IPS-18a (cell line): Measurements from ENCODE around the gene SFXN3.

Source experiments
- H3K27ac ChIP-seq: one replicate; pipeline ENCODE4 v1.5.1; 2013; ENCODE audit warnings: low read length
- H3K27me3 ChIP-seq: one replicate; pipeline ENCODE4 v1.6.1; 2013; ENCODE audit warnings: mild to moderate bottlenecking, low read length; ENCODE audit not compliant: control insufficient read depth, insufficient read depth
- H3K36me3 ChIP-seq: one replicate; pipeline ENCODE4 v1.6.1; 2013; ENCODE audit warnings: low read depth, low read length; ENCODE audit not compliant: control insufficient read depth
- H3K4me1 ChIP-seq: one replicate; pipeline ENCODE4 v1.6.1; 2013; ENCODE audit warnings: low read depth, low read length; ENCODE audit not compliant: control insufficient read depth
- H3K4me3 ChIP-seq: one replicate; pipeline ENCODE4 v1.5.1; 2013; ENCODE audit warnings: low read length
- H3K9ac ChIP-seq: one replicate; pipeline ENCODE4 v1.6.1; 2013; ENCODE audit warnings: mild to moderate bottlenecking, low read length, moderate library complexity
- H3K9me3 ChIP-seq: one replicate; pipeline ENCODE4 v1.6.1; 2013; ENCODE audit warnings: low read depth, low read length; ENCODE audit not compliant: control insufficient read depth

SFXN3 gene

DNA sequence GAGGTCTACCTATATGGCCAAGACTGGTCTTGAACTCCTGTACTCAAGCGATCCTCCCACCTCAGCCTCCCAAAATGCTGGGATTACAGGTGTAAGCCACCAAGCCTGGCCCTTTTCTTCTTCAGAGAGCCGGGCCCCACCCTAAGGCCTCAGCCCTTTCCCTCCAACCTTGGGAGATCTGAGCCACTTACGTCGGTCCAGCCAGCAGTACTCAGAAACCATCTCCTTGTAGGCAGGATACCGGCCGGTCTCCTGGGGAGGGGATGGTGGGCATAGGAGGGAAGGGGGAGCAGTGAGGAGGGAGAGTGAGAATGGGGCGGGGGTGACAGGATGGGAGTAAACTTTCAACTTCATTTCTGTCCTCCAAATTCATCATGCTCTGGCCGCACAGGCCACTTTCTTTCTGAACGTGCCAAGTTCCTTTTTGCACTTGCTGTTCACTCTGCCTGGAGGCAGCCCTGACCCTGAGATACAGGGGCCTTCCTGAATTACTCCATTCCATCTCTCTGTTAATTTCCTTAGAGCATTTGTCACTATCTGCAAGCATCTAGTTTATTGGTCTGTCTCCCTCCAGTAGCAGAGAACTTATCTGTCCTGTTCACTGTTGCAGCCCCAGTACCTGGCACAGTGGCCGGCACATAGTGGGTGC, 10.5 kb upstream of the SFXN3 start:
- no peak overlapping the region for H3K9ac ChIP-seq
- no peak overlapping the region for H3K4me3 ChIP-seq
- H3K36me3 ChIP-seq: no peaks in the 10 kb centered on the region
- no peaks in the 10 kb centered on the region for H3K9me3 ChIP-seq
- peaks cover 45% of the 10 kb centered on the region for H3K27me3 ChIP-seq
- H3K4me1 ChIP-seq: peaks cover 3% of the 10 kb centered on the region
- H3K27ac ChIP-seq: no peak overlapping the region

DNA sequence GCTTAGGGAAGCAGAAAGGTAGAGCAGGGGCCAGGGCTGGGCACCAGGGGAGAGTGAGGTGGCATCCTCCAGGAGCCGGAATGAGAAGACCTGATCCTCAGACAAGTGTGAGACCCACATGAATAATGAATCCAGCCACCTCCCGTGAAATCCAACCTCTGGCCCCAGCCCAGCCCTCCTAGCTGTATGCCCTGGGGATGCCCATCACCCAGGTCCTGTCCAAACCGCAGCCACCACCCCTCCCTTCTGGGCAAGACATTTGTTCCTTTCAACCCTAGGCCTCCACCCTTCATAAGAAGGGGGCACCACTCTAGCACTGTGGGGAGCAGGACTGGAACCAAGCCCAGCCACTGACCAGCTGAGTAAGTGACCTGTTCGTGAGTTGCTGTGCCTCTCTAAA, 9.8 kb upstream of the SFXN3 start:
- no peaks in the 10 kb centered on the region for H3K36me3 ChIP-seq
- no peak overlapping the region for H3K27ac ChIP-seq
- H3K4me1 ChIP-seq: peaks cover 3% of the 10 kb centered on the region
- H3K9me3 ChIP-seq: no peaks in the 10 kb centered on the region
- peaks cover 45% of the 10 kb centered on the region for H3K27me3 ChIP-seq
- H3K4me3 ChIP-seq: no peak overlapping the region
- H3K9ac ChIP-seq: no peak overlapping the region

DNA sequence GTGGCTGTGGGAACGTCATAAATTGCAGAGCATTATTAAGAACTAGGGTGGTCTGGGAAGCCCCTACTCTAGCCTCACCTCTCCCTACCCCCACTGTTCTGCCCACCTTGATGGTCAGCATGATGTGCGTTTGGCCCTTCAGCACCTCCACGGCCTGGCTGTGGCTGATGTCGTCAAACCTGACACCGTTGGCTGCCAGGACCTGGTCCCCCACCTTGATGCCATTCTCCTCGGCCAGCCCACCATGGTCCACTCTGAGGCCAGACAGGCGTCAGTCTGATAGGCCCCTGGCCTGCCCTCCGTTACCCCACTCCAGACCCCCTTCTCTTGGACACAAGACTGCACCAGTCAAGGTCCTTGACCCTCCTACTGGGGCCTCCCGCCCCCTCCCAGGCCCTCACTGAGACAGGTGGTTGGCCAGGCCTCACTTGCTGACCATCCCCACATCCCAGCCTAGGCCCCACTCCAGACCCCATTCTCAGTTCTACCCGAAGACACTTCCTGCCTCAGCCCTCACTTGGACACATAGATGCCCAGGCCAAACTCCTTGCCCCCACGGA, 9.3 kb upstream of the SFXN3 start:
- H3K27me3 ChIP-seq: peaks cover 41% of the 10 kb centered on the region
- H3K4me1 ChIP-seq: peaks cover 3% of the 10 kb centered on the region
- H3K27ac ChIP-seq: no peak overlapping the region
- no peaks in the 10 kb centered on the region for H3K36me3 ChIP-seq
- no peak overlapping the region for H3K4me3 ChIP-seq
- H3K9ac ChIP-seq: no peak overlapping the region
- H3K9me3 ChIP-seq: no peaks in the 10 kb centered on the region

DNA sequence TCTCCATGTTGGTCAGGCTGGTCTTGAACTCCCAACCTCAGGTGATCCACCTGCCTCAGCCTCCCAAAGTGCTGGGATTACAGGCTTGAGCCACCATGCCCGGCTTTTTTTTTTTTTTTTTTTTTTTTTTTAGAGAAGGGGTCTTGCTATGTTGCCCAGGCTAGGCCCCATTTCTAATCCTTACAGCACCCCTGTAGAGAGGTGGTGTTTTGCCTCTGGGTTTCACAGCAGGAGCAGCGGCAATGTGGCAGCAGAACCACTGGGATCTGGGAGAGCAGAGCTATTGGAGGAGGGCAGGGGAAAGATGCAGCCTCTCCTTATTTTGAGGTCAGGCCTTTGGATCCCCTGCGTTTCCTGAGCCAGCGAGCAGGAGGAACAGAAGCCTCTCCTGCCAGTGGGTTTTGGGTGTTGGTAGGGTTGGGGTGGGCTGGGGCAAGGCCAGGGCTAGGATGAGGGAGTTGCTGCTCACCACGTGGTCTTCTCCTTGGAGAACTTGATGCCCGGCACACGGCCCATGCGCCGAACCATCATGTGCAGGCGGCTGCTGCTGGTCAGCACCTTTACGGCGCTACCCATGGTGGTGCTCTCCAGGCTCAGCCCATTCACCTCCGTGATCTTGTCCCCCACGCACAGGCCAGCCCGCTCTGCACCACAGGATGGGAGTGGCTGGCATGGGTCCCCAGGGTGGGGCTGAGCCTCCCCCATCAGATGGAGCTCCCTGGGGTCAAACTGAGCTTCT, 7.9 kb upstream of the SFXN3 start:
- Histone ChIP-seq H3K9me3 (no peaks in the 10 kb centered on the region), H3K9ac (no peak overlapping the region), H3K27ac (no peak overlapping the region), H3K4me1 (peaks cover 3% of the 10 kb centered on the region), H3K4me3 (no peak overlapping the region), H3K36me3 (no peaks in the 10 kb centered on the region), H3K27me3 (peaks cover 27% of the 10 kb centered on the region)

DNA sequence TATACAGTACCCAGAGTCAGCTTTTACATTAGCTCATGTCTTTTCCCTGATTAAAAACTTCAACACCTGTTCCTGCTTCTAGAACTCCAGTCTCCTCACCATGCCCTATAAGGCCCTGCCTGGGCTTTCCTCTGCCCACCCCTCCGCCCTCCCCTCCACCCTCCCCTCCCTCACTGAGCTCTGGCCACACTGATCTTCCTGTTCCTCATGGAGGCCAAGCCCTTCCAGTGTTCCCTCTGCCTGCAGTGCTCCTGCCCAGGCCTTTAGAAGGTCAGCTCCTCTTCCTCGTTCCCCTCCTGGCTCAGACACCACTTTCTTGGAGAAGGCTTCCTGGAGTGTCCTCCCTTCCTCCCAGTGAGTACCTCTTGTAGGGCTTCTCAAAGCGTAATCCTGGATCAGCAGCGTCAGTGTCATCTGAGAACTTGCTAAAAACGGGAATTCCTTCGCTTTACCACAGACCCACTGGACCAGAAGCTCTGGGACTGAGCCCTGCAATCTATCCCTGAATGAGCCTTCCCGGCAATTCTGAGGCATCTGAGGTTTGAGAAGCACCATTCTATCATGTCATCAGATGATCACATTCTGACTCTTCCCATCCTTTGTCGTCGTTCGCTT, 3.8 kb upstream of the SFXN3 start:
- no peak overlapping the region for H3K27ac ChIP-seq
- no peaks in the 10 kb centered on the region for H3K9me3 ChIP-seq
- no peak overlapping the region for H3K4me3 ChIP-seq
- peaks cover 24% of the 10 kb centered on the region for H3K27me3 ChIP-seq
- H3K9ac ChIP-seq: no peak overlapping the region
- H3K4me1 ChIP-seq: peaks cover 18% of the 10 kb centered on the region
- H3K36me3 ChIP-seq: no peaks in the 10 kb centered on the region

DNA sequence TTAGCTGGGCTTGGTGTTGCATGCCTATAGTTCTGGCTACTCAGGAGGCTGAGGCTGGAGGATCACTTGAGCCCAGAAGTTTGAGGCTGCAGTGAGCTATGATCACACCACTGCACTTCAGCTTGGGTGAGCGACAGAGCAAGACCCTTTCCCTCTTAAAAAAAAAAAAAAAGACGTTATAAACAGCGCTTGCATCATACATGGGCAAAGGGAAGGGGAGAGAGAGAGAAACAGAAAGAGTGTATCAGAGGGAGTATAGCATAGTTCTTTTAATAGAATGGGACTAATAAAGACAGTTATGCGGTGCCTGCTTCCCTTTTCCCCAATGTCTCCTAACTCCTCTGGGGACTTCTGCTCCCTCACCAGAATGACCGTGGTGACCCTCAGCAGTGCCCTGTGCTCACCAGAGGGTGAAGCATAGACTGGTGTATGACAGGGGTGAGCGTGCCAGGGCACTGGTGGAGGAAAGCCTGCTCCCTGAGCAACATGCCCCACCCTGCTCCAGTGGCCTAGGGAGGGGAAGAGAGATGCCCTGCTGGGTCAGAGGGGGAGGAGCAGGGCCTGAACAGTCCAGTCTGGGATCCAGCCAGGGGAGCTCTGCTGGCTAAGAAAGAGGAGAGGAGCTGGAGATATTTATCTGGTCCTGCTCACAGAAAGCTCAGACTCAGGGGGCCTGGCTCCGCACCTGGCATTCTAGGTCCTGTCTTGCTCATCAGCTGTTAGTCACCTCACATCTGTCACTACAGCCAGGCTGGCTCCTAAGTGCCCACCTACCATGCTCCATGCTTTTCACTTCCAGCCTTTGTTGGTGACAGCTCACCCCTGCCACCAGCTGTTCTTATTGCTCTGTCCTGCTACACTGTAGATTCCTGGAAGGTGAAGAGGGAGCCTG, 2.3 kb upstream of the SFXN3 start:
- Histone ChIP-seq H3K9ac (no peak overlapping the region), H3K27me3 (peaks cover 39% of the 10 kb centered on the region), H3K36me3 (no peaks in the 10 kb centered on the region), H3K4me1 (peaks cover 22% of the 10 kb centered on the region), H3K4me3 (no peak overlapping the region), H3K9me3 (no peaks in the 10 kb centered on the region), H3K27ac (no peak overlapping the region)

DNA sequence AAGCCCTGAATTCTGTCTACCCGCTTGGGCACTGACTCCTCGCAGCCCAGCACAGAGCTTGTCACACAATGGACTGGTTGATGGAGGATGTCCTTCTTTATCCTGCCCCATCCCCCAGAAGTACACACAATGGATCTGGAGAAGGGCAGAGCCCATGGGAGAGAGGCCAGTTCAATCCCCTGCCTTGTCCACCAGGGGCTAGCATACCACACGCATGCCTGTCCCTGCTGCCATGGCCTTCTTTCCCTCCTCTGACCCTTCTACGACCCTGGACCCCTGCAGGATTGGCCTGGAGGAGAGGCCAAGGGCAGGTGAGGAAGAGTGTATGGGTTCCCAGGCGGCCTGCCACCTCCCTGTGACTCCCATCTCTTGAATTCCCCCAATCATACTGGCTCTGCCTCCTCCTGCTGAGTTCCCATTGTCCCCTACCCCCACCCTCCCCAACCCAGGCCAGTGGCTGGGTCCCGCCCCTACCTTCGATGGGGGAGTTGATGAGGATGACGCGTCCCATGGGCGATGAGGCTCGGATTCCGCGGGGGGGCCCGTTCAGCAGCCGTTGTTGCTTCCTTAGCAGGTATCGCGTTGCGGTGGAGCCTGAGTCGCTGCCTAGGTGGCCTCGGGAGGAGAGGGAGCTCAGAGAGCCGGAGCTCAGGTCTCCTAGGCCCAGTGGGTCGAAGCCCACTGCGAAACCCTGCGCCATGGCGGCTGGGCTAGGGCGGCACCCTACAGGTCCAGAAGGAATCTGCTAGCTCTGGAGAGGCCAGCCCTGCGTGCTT, 1.3 kb upstream of the SFXN3 start:
- Histone ChIP-seq H3K27ac (no peak overlapping the region), H3K36me3 (no peaks in the 10 kb centered on the region), H3K4me1 (peaks cover 22% of the 10 kb centered on the region), H3K27me3 (peaks cover 49% of the 10 kb centered on the region), H3K9ac (no peak overlapping the region), H3K9me3 (no peaks in the 10 kb centered on the region), H3K4me3 (no peak overlapping the region)

DNA sequence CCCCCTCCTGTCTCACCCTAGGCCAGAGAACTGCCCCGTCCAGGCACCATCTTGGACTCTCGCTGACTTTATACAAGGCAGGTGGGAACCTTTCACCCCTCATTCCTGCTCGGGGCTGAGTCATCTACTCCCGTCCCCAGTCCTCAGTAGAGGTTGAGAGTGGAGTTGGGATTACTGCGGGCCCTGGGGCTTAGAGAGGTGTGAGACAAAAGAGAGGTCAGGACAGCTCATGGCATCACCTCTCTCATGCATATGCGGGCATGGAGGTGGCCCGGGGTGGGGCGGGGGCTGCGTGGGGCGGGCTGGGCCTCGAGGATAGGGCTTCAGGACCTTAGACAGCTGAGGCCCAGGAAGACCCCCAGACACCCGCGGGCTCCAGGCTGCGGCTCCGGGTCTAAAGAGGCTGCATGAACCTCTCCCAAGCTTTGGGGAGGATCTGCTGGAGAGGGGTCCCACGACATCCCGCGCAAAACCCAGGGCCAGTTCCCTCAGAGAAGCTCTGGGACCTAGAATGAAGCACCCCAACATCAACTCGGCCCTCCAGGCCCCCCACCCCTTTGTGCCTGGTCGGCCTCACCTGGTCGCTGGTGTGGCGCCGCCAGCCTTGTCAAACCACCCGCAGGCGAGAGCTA, 422 bp upstream of the SFXN3 start:
- Histone ChIP-seq H3K9me3 (no peaks in the 10 kb centered on the region), H3K27ac (no peak overlapping the region), H3K27me3 (peaks cover 58% of the 10 kb centered on the region), H3K9ac (no peak overlapping the region), H3K4me3 (peak overlapping the region; percentile 69), H3K4me1 (peaks cover 22% of the 10 kb centered on the region), H3K36me3 (no peaks in the 10 kb centered on the region)

DNA sequence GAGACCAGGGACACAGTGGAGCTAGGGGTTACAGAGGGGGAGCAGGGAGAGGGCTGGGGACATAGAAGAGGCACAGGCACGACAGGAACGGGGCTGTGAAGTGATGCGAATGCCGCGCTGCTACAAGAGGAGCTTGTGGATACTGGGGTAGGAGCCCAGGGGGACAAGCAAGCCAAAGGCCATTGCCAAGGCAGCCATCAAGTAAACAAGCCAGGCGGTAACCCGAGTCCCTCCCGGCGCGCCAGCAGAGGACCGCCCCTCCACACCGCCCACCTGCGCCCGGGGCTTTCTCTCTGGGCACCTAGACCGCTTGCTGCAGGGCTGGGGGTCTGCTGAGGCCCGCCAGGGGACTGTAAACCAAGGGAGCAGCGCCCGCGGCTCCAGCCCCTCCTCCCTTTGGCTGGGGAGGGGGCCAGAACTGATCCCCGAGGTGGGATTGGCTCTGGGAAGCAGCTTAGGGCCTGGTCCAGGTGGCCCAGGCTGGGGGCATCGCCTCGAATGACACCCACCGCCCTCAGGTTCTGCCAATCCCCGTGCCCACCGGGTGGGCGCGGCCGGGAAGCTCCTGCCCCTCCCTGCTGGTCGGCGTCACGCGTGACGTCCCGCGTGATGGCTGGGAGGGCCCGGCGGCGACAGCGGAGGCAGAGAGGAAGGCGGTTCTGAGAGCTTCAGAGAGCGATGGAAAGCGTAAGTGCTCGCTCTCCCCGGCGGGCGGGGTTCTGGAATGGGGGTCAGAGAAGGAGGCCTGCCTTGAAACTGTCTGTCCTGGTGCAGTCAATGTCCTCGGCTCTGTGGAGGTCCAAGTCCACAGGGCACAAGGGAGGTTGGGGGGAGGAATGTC, 982 bp downstream of the SFXN3 start:
- Histone ChIP-seq H3K27me3 (peaks cover 68% of the 10 kb centered on the region), H3K27ac (no peak overlapping the region), H3K9ac (no peak overlapping the region), H3K4me3 (peak overlapping the region; percentile 69), H3K9me3 (no peaks in the 10 kb centered on the region), H3K4me1 (peaks cover 22% of the 10 kb centered on the region), H3K36me3 (no peaks in the 10 kb centered on the region)
